ENCODE results near the gene TSPAN3.
A peak's percentile ranks its signal among the peaks of the same experiment; 100 is the strongest.

The TSPAN3 gene

GRCh38 chr15:76996526-76997401 is 74.1 kb downstream of the TSPAN3 start:
- H3K4me3 ChIP-seq (ENCODE audit: control insufficient read depth, low read depth, low read length) = no peak overlapping the region
- DNase-seq (ENCODE audit: low read depth) = peak; percentile 50

GRCh38 chr15:76996076-76996525 is 74.8 kb downstream of the TSPAN3 start:
- no peak overlapping the region for H3K4me3 ChIP-seq (ENCODE audit: control insufficient read depth, low read depth, low read length)
- TF ChIP-seq CTCF (conservative IDR thresholded peaks at IDR 0.05; ENCODE audit: control insufficient read depth, insufficient read depth, low read depth, low read length) = no peak
- DNase-seq (ENCODE audit: low read depth) = no peak

More at GRCh38 chr15:76996526-76997401, 74.1 kb downstream of the TSPAN3 start:
- TF ChIP-seq CTCF (conservative IDR thresholded peaks at IDR 0.05; ENCODE audit: control insufficient read depth, insufficient read depth, low read depth, low read length) = no peak

GRCh38 chr15:76994971-76995945 is 75.7 kb downstream of the TSPAN3 start, which contains the start of gene PSTPIP1:
PSTPIP1 (plus strand) TSS chr15:76995126; CDS start chr15:76995574, 448 bp downstream.
- no peak within 1 kb of the TSS for H3K4me3 ChIP-seq (ENCODE audit: control insufficient read depth, low read depth, low read length)
- no peak for TF ChIP-seq CTCF (conservative IDR thresholded peaks at IDR 0.05; ENCODE audit: control insufficient read depth, insufficient read depth, low read depth, low read length)
- no peak for DNase-seq (ENCODE audit: low read depth)

GRCh38 chr15:76994496-76994895 is 76.4 kb downstream of the TSPAN3 start:
- no peak for TF ChIP-seq CTCF (conservative IDR thresholded peaks at IDR 0.05; ENCODE audit: control insufficient read depth, insufficient read depth, low read depth, low read length)
- DNase-seq (ENCODE audit: low read depth) = no peak
- no peak overlapping the region for H3K4me3 ChIP-seq (ENCODE audit: control insufficient read depth, low read depth, low read length)

GRCh38 chr15:76994001-76994400 is 76.9 kb downstream of the TSPAN3 start:
- H3K4me3 ChIP-seq (ENCODE audit: control insufficient read depth, low read depth, low read length) = no peak overlapping the region
- no peak for DNase-seq (ENCODE audit: low read depth)
- no peak for TF ChIP-seq CTCF (conservative IDR thresholded peaks at IDR 0.05; ENCODE audit: control insufficient read depth, insufficient read depth, low read depth, low read length)

- H3K4me3 ChIP-seq (ENCODE audit: control insufficient read depth, low read depth, low read length) = no peak overlapping the region
- no peak for TF ChIP-seq CTCF (conservative IDR thresholded peaks at IDR 0.05; ENCODE audit: control insufficient read depth, insufficient read depth, low read depth, low read length)
- no peak for DNase-seq (ENCODE audit: low read depth)
Measured at GRCh38 chr15:76993114-76993725, 77.7 kb downstream of the TSPAN3 start.

Data from fibroblast of mammary gland (primary cell).